Fibroblast of lung (primary cell): ENCODE results near the gene PPIL6. TPM values are rescaled to one million over a fixed set of nuclear protein-coding genes. Genes with fewer than 3 reads are reported as not detected.

Experiments
- DNase-seq, 2 donors: peaks; one replicate each; pipeline versions ENCODE4 v3.0.0 to v3.0.0-alpha.2; 2010; ENCODE audit warnings: low read depth in 2 of 2
- H2AFZ ChIP-seq: 2 replicates; pipeline ENCODE4 v1.5.1; 2012; ENCODE audit warnings: low read length, control low read depth, inconsistent platforms
- H3K27ac ChIP-seq: 2 replicates; pipeline ENCODE4 v1.5.1; 2011; ENCODE audit warnings: low read length, control low read depth; ENCODE audit not compliant: insufficient read depth
- H3K27me3 ChIP-seq: 2 replicates; pipeline ENCODE4 v1.5.1; 2011; ENCODE audit warnings: mild to moderate bottlenecking, low read length; ENCODE audit not compliant: control insufficient read depth, insufficient read depth
- H3K36me3 ChIP-seq: 2 replicates; pipeline ENCODE4 v1.5.1; 2011; ENCODE audit warnings: low read length; ENCODE audit not compliant: control insufficient read depth, insufficient read depth
- H3K4me1 ChIP-seq: 2 replicates; pipeline ENCODE4 v1.5.1; 2011; ENCODE audit warnings: low read length; ENCODE audit not compliant: control insufficient read depth, insufficient read depth; ENCODE audit errors: extremely low read depth
- H3K4me2 ChIP-seq: 2 replicates; pipeline ENCODE4 v1.5.1; 2011; ENCODE audit warnings: low read length, control low read depth; ENCODE audit not compliant: insufficient read depth; ENCODE audit errors: extremely low read depth
- H3K4me3 ChIP-seq, 4 experiments: fragments of 200-600 bp in 1 of 4; sonication (generic) in 1 of 4; replicated peaks in 1 of 4; 2 replicates each; pipeline ENCODE4 v1.5.1; 2011 to 2016; ENCODE audit warnings: low read length in 4 of 4, low read depth in 3 of 4, mild to moderate bottlenecking in 3 of 4, control low read depth in 2 of 4, inconsistent platforms in 1 of 4, mixed read lengths in 1 of 4; ENCODE audit not compliant: insufficient read depth in 1 of 4; ENCODE audit errors: control extremely low read depth in 1 of 4
- H3K79me2 ChIP-seq: 2 replicates; pipeline ENCODE4 v1.5.1; 2012; ENCODE audit warnings: mild to moderate bottlenecking, low read length, inconsistent platforms; ENCODE audit not compliant: control insufficient read depth, insufficient read depth
- H3K9ac ChIP-seq: 2 replicates; pipeline ENCODE4 v1.5.1; 2011; ENCODE audit warnings: mild to moderate bottlenecking, low read length, control low read depth; ENCODE audit not compliant: insufficient read depth
- H3K9me3 ChIP-seq: 2 replicates; pipeline ENCODE4 v1.5.1; 2012; ENCODE audit warnings: low read depth, low read length; ENCODE audit not compliant: control insufficient read depth, insufficient read depth
- H4K20me1 ChIP-seq: 2 replicates; pipeline ENCODE4 v1.5.1; 2011; ENCODE audit warnings: low read length; ENCODE audit not compliant: control insufficient read depth, insufficient read depth; ENCODE audit errors: extremely low read depth
- CTCF ChIP-seq, 2 donors: IDR thresholded peaks in 1 of 2; conservative IDR thresholded peaks in 1 of 2; 1 replicate in 1 of 2; 2 replicates in 1 of 2; pipeline ENCODE4 v1.5.1; 2011 to 2012; ENCODE audit warnings: low read length in 2 of 2, control low read depth in 1 of 2, inconsistent platforms in 1 of 2, low read depth in 1 of 2, mild to moderate bottlenecking in 1 of 2
- EZH2 ChIP-seq: IDR thresholded peaks from 2 replicates; pipeline ENCODE4 v1.5.1; 2012; ENCODE audit warnings: low read length, control low read depth, mild to moderate bottlenecking; ENCODE audit errors: missing control alignments
- polyA plus RNA-seq, 2 donors: library from polyadenylated mRNA; depleted of rRNA in 1 of 2; stranded (reverse) in 1 of 2; unstranded in 1 of 2; fragments of >200 nt; gene quantifications; 2 replicates each; pipeline ENCODE4 v1.2.1, GENCODE V29; 2011 to 2012; ENCODE audit warnings: missing spikeins in 1 of 2
- total RNA-seq: library from RNA; depleted of rRNA; stranded (reverse); fragments of >200 nt; gene quantifications from 2 replicates; pipeline ENCODE4 v1.2.1, GENCODE V29; 2014

PPIL6 gene
- total and polyA plus RNA-seq, 2 donors (not counting 1 experiment from before 2014, with no cell fraction given): 0.78 to 5.0 TPM

GRCh38 chr6:109458774-109459531, 18.5 kb upstream of the PPIL6 start:
- no peak for DNase-seq
- Histone ChIP-seq H3K9ac (no peak overlapping the region), H3K9me3 (no peaks in the 10 kb centered on the region), H3K4me1 (peaks cover 7% of the 10 kb centered on the region), H3K27ac (no peak overlapping the region), H3K4me2 (no peak overlapping the region), H3K79me2 (peaks cover 19% of the 10 kb centered on the region), H2AFZ (no peak overlapping the region), H3K4me3 (no peak overlapping the region), H3K36me3 (no peaks in the 10 kb centered on the region), H4K20me1 (no peaks in the 10 kb centered on the region), H3K27me3 (no peaks in the 10 kb centered on the region)
- TF ChIP-seq EZH2: no peak

DNA sequence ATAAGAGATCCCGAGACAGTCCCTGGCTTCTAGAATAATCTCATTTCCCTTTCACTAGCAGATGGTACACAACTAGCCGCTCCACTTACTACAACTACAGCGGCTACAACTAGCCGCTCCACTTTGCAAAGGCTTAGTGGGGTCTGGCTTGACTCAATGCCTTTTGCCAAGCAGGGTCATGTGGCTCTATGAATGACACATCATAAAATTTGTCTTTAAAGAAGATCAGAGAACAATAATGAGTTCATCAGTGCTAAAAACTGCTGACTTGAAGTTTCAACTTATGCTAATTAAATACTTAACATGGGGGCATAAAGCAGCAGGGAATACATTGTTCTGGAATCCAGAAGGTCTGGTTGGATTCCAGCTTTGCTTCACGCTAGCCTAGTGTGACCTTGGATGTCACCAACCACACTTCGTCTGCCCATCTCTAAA, 17.2 kb upstream of the PPIL6 start:
- peak overlapping the region; percentile 74 for H3K4me2 ChIP-seq
- DNase-seq: no peak
- no peaks in the 10 kb centered on the region for H3K27me3 ChIP-seq
- peak overlapping the region in 2 of 4 experiments; percentile 60 to 93 for H3K4me3 ChIP-seq
- TF ChIP-seq EZH2 (no peak), CTCF (conservative IDR thresholded peaks at IDR 0.05 in 1 of 2, IDR thresholded peaks at IDR 0.05 in 1 of 2; ENCODE audit: low read depth in 1 of 2, low read length in 2 of 2) (no peak)
- peaks cover 3% of the 10 kb centered on the region for H3K36me3 ChIP-seq
- no peak overlapping the region for H3K9ac ChIP-seq
- peaks cover 24% of the 10 kb centered on the region for H3K79me2 ChIP-seq
- no peaks in the 10 kb centered on the region for H4K20me1 ChIP-seq
- peaks cover 7% of the 10 kb centered on the region for H3K4me1 ChIP-seq
- H3K9me3 ChIP-seq: no peaks in the 10 kb centered on the region
- peak overlapping the region; percentile 80 for H3K27ac ChIP-seq
- H2AFZ ChIP-seq: no peak overlapping the region

DNA sequence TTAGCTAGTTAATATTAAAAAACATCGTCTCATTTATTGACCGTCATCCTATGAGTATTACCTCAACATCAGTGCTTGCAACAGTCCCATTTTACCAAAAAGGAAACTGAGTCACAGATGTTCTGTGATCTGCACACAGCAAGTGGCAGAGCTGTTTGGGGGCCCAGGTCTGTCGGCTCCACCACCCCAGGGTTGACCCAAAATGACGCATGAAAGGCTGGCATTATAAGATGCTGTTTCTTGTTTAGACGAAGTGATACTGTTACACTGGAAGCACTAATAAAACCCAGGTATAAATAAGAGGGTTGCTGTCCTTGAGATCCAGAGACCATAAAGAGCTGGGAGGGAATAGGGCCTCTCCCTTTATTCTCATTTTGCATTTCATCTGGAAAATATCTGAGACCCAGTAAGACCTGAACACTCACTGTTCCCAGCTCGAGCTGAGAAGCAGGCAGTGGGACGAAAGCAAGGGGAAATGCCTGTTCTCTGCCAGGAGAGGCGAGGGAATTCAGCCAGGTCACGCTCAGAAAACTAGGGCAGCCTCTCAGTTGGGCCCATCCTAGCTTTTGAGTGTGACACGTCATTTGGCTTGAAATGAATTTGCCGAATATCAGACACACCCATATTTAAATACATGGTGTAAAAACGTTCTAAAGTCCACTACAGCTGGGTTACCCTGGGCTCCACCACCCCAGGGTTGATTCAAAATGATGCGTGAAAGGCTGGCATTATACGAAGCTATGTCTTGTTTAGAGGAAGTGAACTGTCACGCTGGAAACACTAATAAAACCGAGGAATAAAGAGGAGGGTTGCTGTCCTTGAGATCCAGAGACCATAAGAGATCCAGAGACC, 16.5 kb upstream of the PPIL6 start:
- peak overlapping the region; percentile 80 for H3K27ac ChIP-seq
- no peak overlapping the region for H3K9ac ChIP-seq
- peak overlapping the region; percentile 90 for H3K4me2 ChIP-seq
- H3K36me3 ChIP-seq: peaks cover 9% of the 10 kb centered on the region
- H2AFZ ChIP-seq: no peak overlapping the region
- DNase-seq: peak; percentile 59 to 86
- peaks cover 7% of the 10 kb centered on the region for H3K4me1 ChIP-seq
- H3K79me2 ChIP-seq: peaks cover 24% of the 10 kb centered on the region
- no peaks in the 10 kb centered on the region for H3K9me3 ChIP-seq
- H4K20me1 ChIP-seq: no peaks in the 10 kb centered on the region
- no peaks in the 10 kb centered on the region for H3K27me3 ChIP-seq
- H3K4me3 ChIP-seq: peak overlapping the region; percentile 60 to 93 (median 87)
- TF ChIP-seq EZH2: no peak
- no peak for TF ChIP-seq CTCF (conservative IDR thresholded peaks at IDR 0.05 in 1 of 2, IDR thresholded peaks at IDR 0.05 in 1 of 2; ENCODE audit: low read depth in 1 of 2, low read length in 2 of 2)
